ENCODE results near the gene PTPRF.

The PTPRF gene

GRCh38 chr1:43530483-43531106 is at the start of gene PTPRF:
Gene PTPRF (plus strand): TSS chr1:43530883. CDS start chr1:43545076, 14,193 bp downstream.
- peak within 1 kb of the TSS; percentile 53 for H3K4me3 ChIP-seq (ENCODE audit: low read depth, low read length)
- TF ChIP-seq, protein P1, sequence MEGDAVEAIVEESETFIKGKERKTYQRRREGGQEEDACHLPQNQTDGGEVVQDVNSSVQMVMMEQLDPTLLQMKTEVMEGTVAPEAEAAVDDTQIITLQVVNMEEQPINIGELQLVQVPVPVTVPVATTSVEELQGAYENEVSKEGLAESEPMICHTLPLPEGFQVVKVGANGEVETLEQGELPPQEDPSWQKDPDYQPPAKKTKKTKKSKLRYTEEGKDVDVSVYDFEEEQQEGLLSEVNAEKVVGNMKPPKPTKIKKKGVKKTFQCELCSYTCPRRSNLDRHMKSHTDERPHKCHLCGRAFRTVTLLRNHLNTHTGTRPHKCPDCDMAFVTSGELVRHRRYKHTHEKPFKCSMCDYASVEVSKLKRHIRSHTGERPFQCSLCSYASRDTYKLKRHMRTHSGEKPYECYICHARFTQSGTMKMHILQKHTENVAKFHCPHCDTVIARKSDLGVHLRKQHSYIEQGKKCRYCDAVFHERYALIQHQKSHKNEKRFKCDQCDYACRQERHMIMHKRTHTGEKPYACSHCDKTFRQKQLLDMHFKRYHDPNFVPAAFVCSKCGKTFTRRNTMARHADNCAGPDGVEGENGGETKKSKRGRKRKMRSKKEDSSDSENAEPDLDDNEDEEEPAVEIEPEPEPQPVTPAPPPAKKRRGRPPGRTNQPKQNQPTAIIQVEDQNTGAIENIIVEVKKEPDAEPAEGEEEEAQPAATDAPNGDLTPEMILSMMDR (IDR thresholded peaks at IDR 0.05; ENCODE audit: low read depth, low read length, missing control alignments): no peak
- in situ Hi-C loops (cut with HindIII; ENCODE audit: low sequenced_read_pairs): no loop called here
- DNase-seq (ENCODE audit: low read depth): no peak

DNA sequence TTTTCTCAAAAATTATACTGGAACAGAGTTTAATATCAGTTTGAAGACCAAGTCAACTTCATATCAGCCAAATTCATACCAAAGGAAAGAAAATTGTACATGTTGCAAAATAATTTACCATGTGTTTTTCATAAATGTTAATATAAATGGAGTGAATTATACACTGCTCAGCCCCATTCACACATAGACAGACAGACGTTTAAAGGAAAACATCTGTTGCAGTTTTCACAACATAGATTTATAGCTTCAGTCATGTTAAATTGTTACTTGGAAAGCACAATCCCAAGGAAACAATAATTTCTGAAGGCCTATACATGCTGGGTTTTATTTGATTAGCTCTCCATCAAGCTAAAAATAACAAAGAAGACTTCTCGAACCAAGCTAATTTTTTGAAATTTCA is 49.2 kb upstream of the PTPRF start:
- DNase-seq (ENCODE audit: low read depth): no peak
- TF ChIP-seq, protein P1 (IDR thresholded peaks at IDR 0.05; ENCODE audit: low read depth, low read length, missing control alignments): no peak
- H3K4me3 ChIP-seq (ENCODE audit: low read depth, low read length): no peak overlapping the region
- in situ Hi-C loops (cut with HindIII; ENCODE audit: low sequenced_read_pairs): no loop called here

DNA sequence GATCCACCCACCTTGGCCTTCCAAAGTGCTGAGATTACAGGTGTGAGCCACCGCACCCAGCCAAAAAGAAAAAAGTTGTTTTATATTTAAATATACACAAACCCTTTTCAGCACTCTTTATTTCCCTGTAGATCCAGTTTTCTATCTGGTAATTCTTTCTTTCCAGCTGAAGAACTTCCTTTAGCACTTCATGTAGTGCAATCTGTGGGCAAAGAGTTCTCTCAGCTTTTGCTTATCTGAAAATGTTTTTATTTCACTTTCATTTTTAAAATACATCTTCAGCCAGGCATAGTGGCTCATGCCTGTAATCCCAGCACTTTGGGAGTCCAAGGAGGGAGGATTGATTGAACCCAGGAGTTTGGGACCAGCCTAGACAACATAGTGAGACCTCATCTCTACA is 48.5 kb upstream of the PTPRF start:
- in situ Hi-C loops (cut with HindIII; ENCODE audit: low sequenced_read_pairs): no loop called here
- DNase-seq (ENCODE audit: low read depth): no peak
- H3K4me3 ChIP-seq (ENCODE audit: low read depth, low read length): no peak overlapping the region
- TF ChIP-seq, protein P1 (IDR thresholded peaks at IDR 0.05; ENCODE audit: low read depth, low read length, missing control alignments): no peak

- in situ Hi-C loops (cut with HindIII; ENCODE audit: low sequenced_read_pairs): no loop called here
- no peak overlapping the region for H3K4me3 ChIP-seq (ENCODE audit: low read depth, low read length)
- TF ChIP-seq, protein P1 (IDR thresholded peaks at IDR 0.05; ENCODE audit: low read depth, low read length, missing control alignments): no peak
- DNase-seq (ENCODE audit: low read depth): no peak
These were observed 46.3 kb upstream of the PTPRF start for GRCh38 chr1:43484367-43484766.

GRCh38 chr1:43488165-43488564 is 42.5 kb upstream of the PTPRF start:
- no peak for DNase-seq (ENCODE audit: low read depth)
- TF ChIP-seq, protein P1 (IDR thresholded peaks at IDR 0.05; ENCODE audit: low read depth, low read length, missing control alignments): no peak
- in situ Hi-C loops (cut with HindIII; ENCODE audit: low sequenced_read_pairs): no loop called here
- H3K4me3 ChIP-seq (ENCODE audit: low read depth, low read length): no peak overlapping the region

DNA sequence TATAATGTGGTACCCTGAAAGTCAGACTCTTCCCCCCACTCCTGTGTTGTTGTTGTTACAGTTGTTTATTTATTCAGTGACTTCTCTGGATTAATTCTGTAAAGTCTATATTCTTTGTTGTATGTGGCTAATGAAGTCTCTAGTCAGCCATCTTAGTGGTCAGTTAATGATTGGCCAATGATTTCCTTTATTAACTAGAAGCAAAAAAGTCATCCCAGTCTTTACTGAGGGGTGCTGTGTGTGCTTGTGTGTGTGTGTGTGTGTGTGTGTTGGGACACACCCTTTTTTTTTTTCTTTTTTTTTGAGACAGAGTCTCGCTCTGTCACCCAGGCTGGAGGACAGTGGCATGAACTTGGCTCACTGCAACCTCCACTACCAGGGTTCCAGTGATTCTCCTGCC is 39.6 kb upstream of the PTPRF start:
- DNase-seq (ENCODE audit: low read depth): no peak
- no peak overlapping the region for H3K4me3 ChIP-seq (ENCODE audit: low read depth, low read length)
- TF ChIP-seq, protein P1 (IDR thresholded peaks at IDR 0.05; ENCODE audit: low read depth, low read length, missing control alignments): no peak
- in situ Hi-C loops (cut with HindIII; ENCODE audit: low sequenced_read_pairs): no loop called here

All from astrocyte of the cerebellum (primary cell).